SK-N-SH (cell line): ENCODE measurements around the gene PPAT. TPM values are rescaled to one million over a fixed set of nuclear protein-coding genes. Genes with fewer than 3 reads are reported as not detected.

Experiments
- polyA plus RNA-seq, 3 experiments: library from polyadenylated mRNA; depleted of rRNA; stranded (reverse); fragments of >200 nt; gene quantifications; 2 replicates each; pipeline ENCODE4 v1.2.3, GENCODE V29; 2012

Gene PPAT
- polyA plus RNA-seq, 1 of the 3 experiments (the other 2 are of a cell fraction) = 7.4 TPM

Other genes starting within 250 kb of the PPAT start
- 4.4 and 5.6 TPM in 2 replicates for gene AASDH, start 48.1 kb downstream of the PPAT start, polyA plus RNA-seq (2012; rRNA removed)
- gene PAICS, start 645 bp upstream of the PPAT start, polyA plus RNA-seq (2012; rRNA removed) = 90.0 and 124 TPM in 2 replicates
- gene SRP72, start 32.0 kb upstream of the PPAT start, polyA plus RNA-seq (2012; rRNA removed) = 47.6 and 69.2 TPM in 2 replicates
- not detected in 2 replicates for gene ARL9, start 70.2 kb upstream of the PPAT start, polyA plus RNA-seq (2012; rRNA removed)
- 0.05 and 0.08 TPM in 2 replicates for gene HOPX, start 245.7 kb upstream of the PPAT start, polyA plus RNA-seq (2012; rRNA removed)